SK-N-SH (cell line): ENCODE data around the gene ZNF714. TPM values are rescaled to one million over a fixed set of nuclear protein-coding genes. Genes with fewer than 3 reads are reported as not detected.
A peak's percentile ranks its signal among the peaks of the same experiment; 100 is the strongest.

ENCODE experiments used
- CTCF ChIA-PET: fragments of 300-600, 350-600 bp; formaldehyde crosslinking; extraction: SDS; loops from one replicate; lab custom pipeline; 2021; lab: Yijun Ruan, JAX
- POLR2A ChIA-PET: fragments of 350-600 bp; sonication (Branson Sonifier 250); formaldehyde crosslinking; extraction: SDS; loops from one replicate; lab custom pipeline; 2020; ENCODE audit warnings: antibody characterized with exemption, inconsistent platforms; lab: Yijun Ruan, JAX
- DNase-seq: peaks from one replicate; pipeline ENCODE4 v3.0.0; 2012
- H2AFZ ChIP-seq: fragments of 200-600 bp; sonication (generic); 2 replicates; pipeline ENCODE4 v1.8.1; 2016; ENCODE audit warnings: antibody characterized with exemption, mild to moderate bottlenecking, low read depth
- H3F3A ChIP-seq: fragments of 200-600 bp; sonication (generic); replicated peaks from 2 replicates; pipeline ENCODE3; 2016; ENCODE audit warnings: antibody characterized with exemption, mild to moderate bottlenecking; ENCODE audit not compliant: insufficient read depth
- H3K27ac ChIP-seq, 2 experiments: fragments of 200-500 bp in 1 of 2; fragments of 200-600 bp in 1 of 2; sonication (Bioruptor generic) in 1 of 2; sonication (generic), shearing (Covaris generic) in 1 of 2; 2 replicates each; pipeline versions ENCODE4 v1.5.1 to v1.6.1; 2014 to 2016; ENCODE audit warnings: low read depth in 2 of 2, inconsistent platforms in 1 of 2, low read length in 1 of 2, mild to moderate bottlenecking in 1 of 2, mixed read lengths in 1 of 2
- H3K27me3 ChIP-seq: fragments of 200-600 bp; sonication (generic), shearing (Covaris generic); 2 replicates; pipeline ENCODE4 v1.6.1; 2016; ENCODE audit warnings: mixed run types; ENCODE audit not compliant: insufficient read depth
- H3K36me3 ChIP-seq, 2 experiments: fragments of 200-500 bp in 1 of 2; fragments of 200-600 bp in 1 of 2; sonication (Bioruptor generic) in 1 of 2; sonication (generic) in 1 of 2; replicated peaks in 1 of 2; 2 replicates each; pipeline versions ENCODE3 to v1.5.1; 2014 to 2016; ENCODE audit warnings: low read length in 1 of 2, mild to moderate bottlenecking in 1 of 2; ENCODE audit not compliant: insufficient read depth in 2 of 2, control insufficient read depth in 1 of 2
- H3K4me1 ChIP-seq, 2 experiments: fragments of 200-500 bp in 1 of 2; fragments of 200-600 bp in 1 of 2; sonication (Bioruptor generic) in 1 of 2; sonication (generic), shearing (Covaris generic) in 1 of 2; 2 replicates each; pipeline versions ENCODE4 v1.5.1 to v1.6.1; 2014 to 2016; ENCODE audit warnings: low read depth in 1 of 2, low read length in 1 of 2, mixed run types in 1 of 2; ENCODE audit not compliant: insufficient read depth in 2 of 2, control insufficient read depth in 1 of 2
- H3K4me2 ChIP-seq: fragments of 200-600 bp; sonication (generic), shearing (Covaris generic); 2 replicates; pipeline ENCODE4 v1.6.1; 2017; ENCODE audit warnings: mixed run types
- H3K4me3 ChIP-seq, 2 experiments: fragments of 200-500 bp in 1 of 2; fragments of 200-600 bp in 1 of 2; sonication (Bioruptor generic) in 1 of 2; sonication (generic), shearing (Covaris generic) in 1 of 2; 2 replicates each; pipeline versions ENCODE4 v1.5.1 to v1.8.1; 2014 to 2016; ENCODE audit warnings: low read depth in 2 of 2, inconsistent platforms in 1 of 2, low read length in 1 of 2, mild to moderate bottlenecking in 1 of 2, mixed read lengths in 1 of 2, moderate library complexity in 1 of 2
- H3K79me2 ChIP-seq: fragments of 200-600 bp; sonication (generic); 2 replicates; pipeline ENCODE4 v1.8.1; 2017; ENCODE audit warnings: mild to moderate bottlenecking; ENCODE audit not compliant: insufficient read depth
- H3K9ac ChIP-seq: fragments of 200-600 bp; sonication (generic); 2 replicates; pipeline ENCODE4 v1.6.1; 2017; ENCODE audit warnings: mixed run types
- H3K9me2 ChIP-seq: fragments of 200-600 bp; sonication (generic); 2 replicates; pipeline ENCODE4 v1.6.1; 2017; ENCODE audit warnings: mixed run types
- H3K9me3 ChIP-seq: fragments of 200-600 bp; sonication (generic); 2 replicates; pipeline ENCODE4 v1.6.1; 2017; ENCODE audit warnings: mixed run types, mild to moderate bottlenecking, moderate library complexity
- H4K20me1 ChIP-seq: fragments of 200-600 bp; sonication (generic); 2 replicates; pipeline ENCODE4 v1.6.1; 2017; ENCODE audit warnings: mild to moderate bottlenecking, mixed run types; ENCODE audit not compliant: insufficient read depth
- ELF1 ChIP-seq: IDR thresholded peaks from 2 replicates; pipeline ENCODE4 v1.4.0; 2012
- EP300 ChIP-seq, 2 experiments: IDR thresholded peaks; 2 replicates each; pipeline versions ENCODE4 v1.4.0 to v1.6.1; 2012; ENCODE audit warnings: borderline replicate concordance in 1 of 2, low read depth in 1 of 2, low read length in 1 of 2
- EZH2phosphoT487 ChIP-seq: fragments of 200-600 bp; sonication (generic); IDR thresholded peaks from 2 replicates; pipeline ENCODE4 v1.6.1; 2017; ENCODE audit warnings: low read depth, mixed run types, mild to moderate bottlenecking, antibody characterized with exemption, moderate library complexity, borderline replicate concordance
- FOSL2 ChIP-seq: IDR thresholded peaks from 2 replicates; pipeline ENCODE4 v1.4.0; 2012; ENCODE audit warnings: low read depth, mild to moderate bottlenecking, moderate library complexity, borderline replicate concordance
- FOXJ3 ChIP-seq: sonication (generic); formaldehyde crosslinking; IDR thresholded peaks from 2 replicates; pipeline ENCODE4 v1.5.1; 2020; ENCODE audit warnings: mild to moderate bottlenecking, missing genetic modification reagents
- GABPA ChIP-seq: IDR thresholded peaks from 2 replicates; pipeline ENCODE4 v1.4.0; 2012; ENCODE audit warnings: low read depth, mild to moderate bottlenecking
- IRF3 ChIP-seq: fragments of 150-350 bp; IDR thresholded peaks from 2 replicates; pipeline ENCODE4 v1.6.1; 2016; ENCODE audit warnings: mild to moderate bottlenecking, low read depth, low read length
- JUND ChIP-seq: IDR thresholded peaks from 2 replicates; pipeline ENCODE4 v1.4.0; 2012
- NFIC ChIP-seq: IDR thresholded peaks from 2 replicates; pipeline ENCODE4 v1.4.0; 2012; ENCODE audit warnings: borderline replicate concordance
- RCOR1 ChIP-seq: fragments of 150-350 bp; IDR thresholded peaks from 2 replicates; pipeline ENCODE4 v1.6.1; 2017; ENCODE audit warnings: antibody characterized with exemption, low read length
- REST ChIP-seq: IDR thresholded peaks from 2 replicates; pipeline ENCODE4 v1.6.1; 2012; ENCODE audit warnings: mild to moderate bottlenecking, low read depth, low read length, moderate library complexity
- RXRA ChIP-seq: IDR thresholded peaks from 2 replicates; pipeline ENCODE4 v1.4.0; 2012; ENCODE audit warnings: low read depth, mild to moderate bottlenecking, borderline replicate concordance
- SMC3 ChIP-seq: IDR thresholded peaks from 2 replicates; pipeline ENCODE4 v1.6.1; 2012; ENCODE audit warnings: low read depth, low read length, improper control_type of control experiment
- TAF1 ChIP-seq: IDR thresholded peaks from 2 replicates; pipeline ENCODE4 v1.6.1; 2012; ENCODE audit warnings: low read depth, mild to moderate bottlenecking, low read length, moderate library complexity, borderline replicate concordance
- TEAD4 ChIP-seq: IDR thresholded peaks from 2 replicates; pipeline ENCODE4 v1.4.0; 2012; ENCODE audit warnings: mild to moderate bottlenecking, borderline replicate concordance; ENCODE audit not compliant: insufficient read depth
- YY1 ChIP-seq: IDR thresholded peaks from 2 replicates; pipeline ENCODE4 v1.4.0; 2012; ENCODE audit warnings: low read depth, mild to moderate bottlenecking
- WGBS: methylation state at CpG from one replicate; pipeline ENCODE4 v1.1.6; 2017; ENCODE audit warnings: low lambda C conversion rate; 5-methylcytosine and 5-hydroxymethylcytosine counted together
- polyA plus RNA-seq, 3 experiments: library from polyadenylated mRNA; depleted of rRNA; stranded (reverse); fragments of >200 nt; gene quantifications; 2 replicates each; pipeline ENCODE4 v1.2.3, GENCODE V29; 2012
- TF ChIP-seq, protein P1 (sequence below): fragments of 200-600 bp; sonication (generic); IDR thresholded peaks from 2 replicates; pipeline ENCODE4 v1.6.1; 2017; ENCODE audit warnings: antibody characterized with exemption, mild to moderate bottlenecking, moderate library complexity
- TF ChIP-seq, protein P2 (sequence below): IDR thresholded peaks from 2 replicates; pipeline ENCODE4 v1.4.0; 2012; ENCODE audit warnings: low read depth

ZNF714 gene
- polyA plus RNA-seq, 1 of the 3 experiments (the other 2 are of a cell fraction): 5.4 TPM

- TF ChIP-seq, protein P1, sequence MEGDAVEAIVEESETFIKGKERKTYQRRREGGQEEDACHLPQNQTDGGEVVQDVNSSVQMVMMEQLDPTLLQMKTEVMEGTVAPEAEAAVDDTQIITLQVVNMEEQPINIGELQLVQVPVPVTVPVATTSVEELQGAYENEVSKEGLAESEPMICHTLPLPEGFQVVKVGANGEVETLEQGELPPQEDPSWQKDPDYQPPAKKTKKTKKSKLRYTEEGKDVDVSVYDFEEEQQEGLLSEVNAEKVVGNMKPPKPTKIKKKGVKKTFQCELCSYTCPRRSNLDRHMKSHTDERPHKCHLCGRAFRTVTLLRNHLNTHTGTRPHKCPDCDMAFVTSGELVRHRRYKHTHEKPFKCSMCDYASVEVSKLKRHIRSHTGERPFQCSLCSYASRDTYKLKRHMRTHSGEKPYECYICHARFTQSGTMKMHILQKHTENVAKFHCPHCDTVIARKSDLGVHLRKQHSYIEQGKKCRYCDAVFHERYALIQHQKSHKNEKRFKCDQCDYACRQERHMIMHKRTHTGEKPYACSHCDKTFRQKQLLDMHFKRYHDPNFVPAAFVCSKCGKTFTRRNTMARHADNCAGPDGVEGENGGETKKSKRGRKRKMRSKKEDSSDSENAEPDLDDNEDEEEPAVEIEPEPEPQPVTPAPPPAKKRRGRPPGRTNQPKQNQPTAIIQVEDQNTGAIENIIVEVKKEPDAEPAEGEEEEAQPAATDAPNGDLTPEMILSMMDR: no peak
- TF ChIP-seq FOSL2 (no peak), ELF1 (no peak), NFIC (no peak), YY1 (no peak)
- TF ChIP-seq, protein P2, sequence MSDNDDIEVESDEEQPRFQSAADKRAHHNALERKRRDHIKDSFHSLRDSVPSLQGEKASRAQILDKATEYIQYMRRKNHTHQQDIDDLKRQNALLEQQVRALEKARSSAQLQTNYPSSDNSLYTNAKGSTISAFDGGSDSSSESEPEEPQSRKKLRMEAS: no peak
Measured at GRCh38 chr19:21098291-21098690, 16.3 kb downstream of the ZNF714 start (continued).

DNA sequence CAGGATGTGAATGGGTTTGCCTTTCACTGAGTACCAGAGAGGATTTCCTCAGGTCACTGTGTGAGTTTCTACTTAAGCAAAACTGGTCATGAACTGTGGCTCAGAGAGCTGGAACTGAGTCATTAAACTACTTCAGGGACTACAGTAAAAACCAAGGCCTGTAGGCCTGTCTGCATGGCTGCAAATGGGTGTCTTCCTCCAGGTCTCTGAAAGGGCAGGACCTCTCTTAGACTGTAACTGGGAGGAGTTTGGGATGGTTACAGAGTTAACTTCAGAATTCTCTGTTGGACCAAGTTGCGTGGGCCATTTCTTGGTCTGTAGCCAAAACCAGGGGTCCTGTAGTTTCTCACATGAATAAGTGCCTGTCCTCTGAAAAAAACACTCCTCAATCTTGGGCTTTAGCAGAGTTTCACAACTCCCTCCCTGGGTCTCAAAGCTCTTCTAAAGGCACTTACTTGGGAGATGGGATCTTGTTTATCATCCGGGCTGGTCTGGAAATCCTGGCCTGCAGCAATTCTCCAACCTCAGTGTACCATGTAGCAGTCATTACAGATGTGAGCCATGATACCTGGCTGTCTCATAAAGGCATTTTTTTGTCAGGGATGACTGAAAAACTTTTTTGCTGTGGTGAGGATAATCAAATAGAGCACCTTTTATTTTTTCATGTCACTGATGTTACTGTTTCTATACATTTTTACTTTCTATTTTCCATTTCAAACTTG is 19.7 kb downstream of the ZNF714 start:
- ChIA-PET POLR2A (no interaction called here), CTCF (no interaction called here)
- no peak overlapping the region for H2AFZ ChIP-seq
- no peak overlapping the region for H3K9ac ChIP-seq
- H3K36me3 ChIP-seq: peaks cover 2 to 45% of the 10 kb centered on the region in 2 experiments
- H3K27me3 ChIP-seq: no peaks in the 10 kb centered on the region
- DNase-seq: no peak
- WGBS: 100% methylated on average over 2 of the region's 2 CpGs
- no peak overlapping the region for H3K4me2 ChIP-seq
- H3F3A ChIP-seq: peaks cover 6% of the 10 kb centered on the region
- H3K9me2 ChIP-seq: no peaks in the 10 kb centered on the region
- peaks cover 0 to 4% of the 10 kb centered on the region in 2 experiments; a peak in 1 of 4 replicates for H3K4me1 ChIP-seq
- TF ChIP-seq YY1 (no peak), FOSL2 (no peak), RXRA (no peak), TAF1 (no peak), EZH2phosphoT487 (no peak), RCOR1 (no peak), IRF3 (no peak), REST (no peak), GABPA (no peak), SMC3 (no peak), JUND (no peak), FOXJ3 (CRISPR knock-in tag) (no peak), TEAD4 (no peak), EP300 (IDR thresholded peaks at IDR 0.05; ENCODE audit: borderline replicate concordance in 1 of 2, low read depth in 1 of 2, low read length in 1 of 2) (no peak)
- TF ChIP-seq, protein P1: no peak
- no peaks in the 10 kb centered on the region for H3K9me3 ChIP-seq
- peaks cover 17% of the 10 kb centered on the region; the same call in 1 of the 2 replicates for H3K79me2 ChIP-seq
- H4K20me1 ChIP-seq: no peaks in the 10 kb centered on the region
- H3K4me3 ChIP-seq: no peak overlapping the region
- 0 out of 4 replicates have a peak overlapping the region, but pooled peaks of 1 of the 2 experiments have one; percentile 9 for H3K27ac ChIP-seq
